DMS79 (cell line): ENCODE measurements around the gene LRRC66.

Experiments
- DNase-seq: peaks from one replicate; lab custom pipeline; 2025; lab: John Stamatoyannopoulos, UW

Gene LRRC66

DNA sequence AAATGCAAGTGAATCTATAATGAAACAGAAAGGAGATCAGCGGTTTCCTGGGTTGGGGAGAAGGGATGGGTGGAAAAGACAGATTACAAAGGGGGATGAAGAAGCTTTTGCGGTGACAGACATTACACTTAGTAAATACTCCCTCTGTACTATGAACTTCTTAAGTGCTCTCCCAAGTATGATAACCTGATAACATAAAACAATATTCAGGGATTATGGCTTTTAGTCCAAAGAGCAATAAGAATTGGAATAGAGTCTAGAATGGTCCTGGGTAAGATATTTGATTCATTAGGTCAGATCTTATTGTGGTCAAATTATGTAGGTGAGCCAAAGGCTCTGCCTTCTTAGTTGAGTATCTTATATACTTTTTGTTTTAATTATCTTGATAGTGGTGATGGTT is 9.2 kb downstream of the LRRC66 start:
- no peak for DNase-seq

- no peak for DNase-seq
Observed at GRCh38 chr4:52006887-52007286, 13.3 kb downstream of the LRRC66 start.

- no peak for DNase-seq
Observed at GRCh38 chr4:52005604-52006273, 14.4 kb downstream of the LRRC66 start.

DNA sequence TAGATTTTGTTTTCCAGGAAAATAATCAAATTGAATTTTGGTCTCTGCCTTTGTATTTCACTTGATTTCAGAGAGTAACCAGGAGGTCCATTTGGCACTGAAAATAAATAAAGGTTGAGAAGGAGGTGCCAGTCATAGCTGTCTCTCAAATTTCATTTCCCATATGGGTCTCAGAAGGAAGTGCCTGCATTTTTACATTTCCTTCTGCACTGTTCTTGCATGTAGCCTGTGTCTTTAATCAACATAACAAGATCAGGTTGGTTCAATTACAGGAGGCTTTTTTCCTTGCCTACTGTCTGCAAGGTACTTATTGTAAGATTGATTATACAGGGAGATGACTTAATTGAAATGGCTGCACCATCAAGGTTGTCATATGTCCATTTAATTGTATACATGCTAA is 15.7 kb downstream of the LRRC66 start:
- no peak for DNase-seq

GRCh38 chr4:52001616-52002015 is 18.5 kb downstream of the LRRC66 start:
- no peak for DNase-seq

GRCh38 chr4:51999250-51999649 is 20.9 kb downstream of the LRRC66 start:
- DNase-seq = no peak

DNA sequence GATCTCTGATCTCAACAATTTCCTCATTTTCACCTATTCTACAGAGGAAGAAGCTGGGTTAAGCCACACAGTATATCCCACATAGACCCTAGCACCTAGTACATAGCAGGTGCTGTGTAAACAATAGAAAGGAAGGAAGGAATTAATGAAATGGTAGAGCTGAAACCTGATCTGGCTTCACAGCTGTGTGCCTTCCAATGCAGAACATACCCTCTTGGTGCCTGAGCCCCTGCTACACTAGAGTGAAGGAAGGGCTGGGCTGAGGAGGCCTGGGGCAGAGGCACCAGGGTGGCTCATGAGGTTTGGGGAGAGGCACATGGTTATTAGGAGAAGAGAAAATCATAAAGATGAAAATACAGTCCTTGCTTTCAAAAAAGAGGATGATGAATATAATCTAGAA is 21.3 kb downstream of the LRRC66 start:
- DNase-seq = no peak

- DNase-seq = no peak
Observed at GRCh38 chr4:51997647-51998046, 22.5 kb downstream of the LRRC66 start.

DNA sequence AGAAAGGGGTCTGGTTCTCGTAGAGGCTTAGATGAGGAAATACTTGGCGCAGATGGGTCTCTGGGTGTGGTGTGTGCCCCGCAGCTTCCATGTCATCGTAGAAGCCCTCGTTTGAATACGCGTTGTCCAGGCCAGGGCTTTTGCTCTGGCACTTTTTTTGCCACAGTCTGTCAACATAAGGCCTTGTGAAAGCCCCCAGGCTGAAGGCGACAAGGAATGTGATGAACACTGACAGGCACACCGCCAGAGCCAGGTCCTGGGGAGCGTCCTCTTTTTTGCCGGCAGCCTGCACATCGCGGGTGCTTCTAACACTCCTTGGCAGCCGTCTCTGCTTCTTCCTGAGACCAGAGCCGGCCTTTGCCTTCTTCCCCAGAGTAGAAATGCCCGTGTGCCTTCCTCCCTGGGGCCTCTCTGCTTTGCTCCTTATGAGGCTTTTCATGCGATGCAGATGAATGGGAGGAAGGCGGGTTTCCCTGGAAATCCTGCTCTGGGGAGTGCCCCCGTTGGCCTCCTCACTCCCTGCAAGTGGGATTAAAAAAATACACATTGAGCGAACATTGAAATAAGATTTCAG is 24.4 kb downstream of the LRRC66 start:
- no peak for DNase-seq

DNA sequence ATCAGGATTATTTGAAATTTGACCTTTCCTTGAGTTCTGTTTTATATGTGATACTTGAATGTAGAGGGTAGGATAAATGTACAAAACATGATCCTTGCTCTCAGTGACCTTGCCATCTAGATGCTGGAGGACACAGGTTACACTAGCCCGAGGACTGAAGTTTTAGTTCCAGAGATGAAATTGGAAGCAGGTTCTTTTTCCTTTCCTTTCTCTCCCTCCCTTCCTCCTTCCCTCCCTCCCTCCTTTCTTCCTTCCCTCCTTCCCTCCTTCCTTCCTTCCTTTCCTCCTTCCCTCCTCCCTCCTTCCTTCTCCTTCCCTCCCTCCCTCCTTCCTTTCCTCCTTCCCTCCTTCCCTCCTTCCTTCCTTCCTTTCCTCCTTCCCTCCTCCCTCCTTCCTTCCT is 54.3 kb downstream of the LRRC66 start:
- DNase-seq = no peak

GRCh38 chr4:51963841-51964517 is 56.2 kb downstream of the LRRC66 start:
- no peak for DNase-seq

- DNase-seq = no peak
Observed at GRCh38 chr4:51960486-51960885, 59.7 kb downstream of the LRRC66 start.

DNA sequence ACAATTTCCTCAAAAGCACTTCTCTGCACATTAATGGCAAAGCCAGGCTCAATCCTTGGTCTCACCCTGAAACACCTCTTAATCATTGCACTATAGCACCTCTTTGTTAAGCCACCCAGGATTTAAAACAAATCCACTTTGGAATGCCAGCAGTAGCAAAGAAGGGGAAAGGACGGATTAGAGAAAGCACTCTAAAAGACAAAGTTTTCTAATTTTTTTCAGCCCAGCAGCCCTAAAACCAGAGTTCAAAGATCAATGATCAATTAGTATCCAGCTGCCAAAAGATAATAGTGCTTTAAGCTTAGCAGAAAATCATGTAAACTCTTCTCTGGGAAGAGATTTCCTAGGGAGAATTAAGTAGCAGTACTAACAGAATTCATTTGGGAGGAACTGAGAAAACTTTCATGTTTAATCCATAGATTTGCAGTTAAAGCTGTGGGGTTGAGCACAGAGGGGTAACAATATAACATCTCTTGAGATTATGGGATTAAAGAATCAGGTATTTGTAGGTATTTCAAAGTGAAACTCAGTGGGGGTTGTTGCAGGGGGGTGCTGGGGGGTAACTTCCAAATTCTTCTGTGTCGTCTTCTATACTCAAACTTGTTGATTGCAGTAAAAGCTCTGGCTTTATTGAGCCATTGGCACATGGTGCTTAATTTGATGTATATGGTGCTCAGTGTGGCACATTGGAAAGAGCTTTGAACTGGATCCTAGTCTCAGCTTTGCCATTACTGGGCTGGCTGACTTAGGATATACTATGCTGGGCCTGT is 61.8 kb downstream of the LRRC66 start:
- no peak for DNase-seq
